ENCODE data around the gene TEDC1.

TEDC1 gene

GRCh38 chr14:105481886-105482457, 9.1 kb upstream of the TEDC1 start:
- peak; percentile 76 for TF ChIP-seq FOXM1 (IDR thresholded peaks at IDR 0.05; ENCODE audit: borderline replicate concordance, low read depth)
- TF ChIP-seq NFIC (IDR thresholded peaks at IDR 0.05): peak; percentile 95
- TF ChIP-seq YY1 (IDR thresholded peaks at IDR 0.05; ENCODE audit: low read depth): no peak
- peak; percentile 34 for TF ChIP-seq TEAD4 (IDR thresholded peaks at IDR 0.05)
- peak; percentile 97 for TF ChIP-seq ZBTB7A (IDR thresholded peaks at IDR 0.05; ENCODE audit: low read depth)
- no peak for TF ChIP-seq RAD21 (IDR thresholded peaks at IDR 0.05; ENCODE audit: low read depth)
- no peak for TF ChIP-seq EGR1 (IDR thresholded peaks at IDR 0.05)
- peak; percentile 69 for TF ChIP-seq TCF12 (IDR thresholded peaks at IDR 0.05; ENCODE audit: low read depth)
- TF ChIP-seq REST (IDR thresholded peaks at IDR 0.05; ENCODE audit: low read depth): no peak
- TF ChIP-seq USF1 (IDR thresholded peaks at IDR 0.05): 0 out of 2 replicates have a peak, but pooled peaks have one; percentile 5
- TF ChIP-seq TAF1 (IDR thresholded peaks at IDR 0.05; ENCODE audit: low read depth): no peak; the same call in 1 of the 2 replicates
- no peak for TF ChIP-seq CEBPB (IDR thresholded peaks at IDR 0.05)
- TF ChIP-seq CREB1 (IDR thresholded peaks at IDR 0.05; ENCODE audit: low read depth): 0 out of 2 replicates have a peak, but pooled peaks have one; percentile 12
- TF ChIP-seq MAX (IDR thresholded peaks at IDR 0.05): peak; percentile 40; the same call in 1 of the 2 replicates
- TF ChIP-seq EP300 (IDR thresholded peaks at IDR 0.05; ENCODE audit: borderline replicate concordance): peak; percentile 67

GRCh38 chr14:105482486-105483110, 8.4 kb upstream of the TEDC1 start:
- TF ChIP-seq TCF12 (IDR thresholded peaks at IDR 0.05; ENCODE audit: low read depth) (no peak), TEAD4 (IDR thresholded peaks at IDR 0.05) (0 out of 2 replicates have a peak, but pooled peaks have one; percentile 18)

- TF ChIP-seq TEAD4 (IDR thresholded peaks at IDR 0.05): peak; percentile 36; the same call in 1 of the 2 replicates
- no peak for TF ChIP-seq MAX (IDR thresholded peaks at IDR 0.05)
- TF ChIP-seq NFIC (IDR thresholded peaks at IDR 0.05): peak; percentile 44; the same call in 1 of the 2 replicates
- no peak for TF ChIP-seq USF1 (IDR thresholded peaks at IDR 0.05)
- TF ChIP-seq TCF12 (IDR thresholded peaks at IDR 0.05; ENCODE audit: low read depth): peak; percentile 14; the same call in 1 of the 2 replicates
- peak; percentile 44; the same call in 1 of the 2 replicates for TF ChIP-seq EP300 (IDR thresholded peaks at IDR 0.05; ENCODE audit: borderline replicate concordance)
- TF ChIP-seq CREB1 (IDR thresholded peaks at IDR 0.05; ENCODE audit: low read depth): no peak
- no peak for TF ChIP-seq CEBPB (IDR thresholded peaks at IDR 0.05)
- no peak for TF ChIP-seq REST (IDR thresholded peaks at IDR 0.05; ENCODE audit: low read depth)
- no peak for TF ChIP-seq ZBTB7A (IDR thresholded peaks at IDR 0.05; ENCODE audit: low read depth)
Measured at GRCh38 chr14:105483300-105484068, 7.6 kb upstream of the TEDC1 start.

- TF ChIP-seq TAF1 (IDR thresholded peaks at IDR 0.05; ENCODE audit: low read depth): no peak
- TF ChIP-seq ZBTB7A (IDR thresholded peaks at IDR 0.05; ENCODE audit: low read depth): no peak
- no peak for TF ChIP-seq CREB1 (IDR thresholded peaks at IDR 0.05; ENCODE audit: low read depth)
- no peak for TF ChIP-seq FOXM1 (IDR thresholded peaks at IDR 0.05; ENCODE audit: borderline replicate concordance, low read depth)
- no peak for TF ChIP-seq RAD21 (IDR thresholded peaks at IDR 0.05; ENCODE audit: low read depth)
Measured at GRCh38 chr14:105484069-105484996, 6.7 kb upstream of the TEDC1 start.

GRCh38 chr14:105484997-105485393, 6.1 kb upstream of the TEDC1 start:
- TF ChIP-seq YY1 (IDR thresholded peaks at IDR 0.05; ENCODE audit: low read depth) (no peak), FOXM1 (IDR thresholded peaks at IDR 0.05; ENCODE audit: borderline replicate concordance, low read depth) (no peak), REST (IDR thresholded peaks at IDR 0.05; ENCODE audit: low read depth) (no peak), EGR1 (IDR thresholded peaks at IDR 0.05) (no peak), ZBTB7A (IDR thresholded peaks at IDR 0.05; ENCODE audit: low read depth) (peak; percentile 45; the same call in 1 of the 2 replicates), MAX (IDR thresholded peaks at IDR 0.05) (no peak)
